ENCODE measurements around the gene TMEM245. TPM values are rescaled to one million over a fixed set of nuclear protein-coding genes. Genes with fewer than 3 reads are reported as not detected.

The TMEM245 gene
- total and polyA plus RNA-seq, 2 of the 13 experiments (the other 11 are each of a cell fraction or from before 2014, with no cell fraction given): 53.5 to 55.4 TPM

DNA sequence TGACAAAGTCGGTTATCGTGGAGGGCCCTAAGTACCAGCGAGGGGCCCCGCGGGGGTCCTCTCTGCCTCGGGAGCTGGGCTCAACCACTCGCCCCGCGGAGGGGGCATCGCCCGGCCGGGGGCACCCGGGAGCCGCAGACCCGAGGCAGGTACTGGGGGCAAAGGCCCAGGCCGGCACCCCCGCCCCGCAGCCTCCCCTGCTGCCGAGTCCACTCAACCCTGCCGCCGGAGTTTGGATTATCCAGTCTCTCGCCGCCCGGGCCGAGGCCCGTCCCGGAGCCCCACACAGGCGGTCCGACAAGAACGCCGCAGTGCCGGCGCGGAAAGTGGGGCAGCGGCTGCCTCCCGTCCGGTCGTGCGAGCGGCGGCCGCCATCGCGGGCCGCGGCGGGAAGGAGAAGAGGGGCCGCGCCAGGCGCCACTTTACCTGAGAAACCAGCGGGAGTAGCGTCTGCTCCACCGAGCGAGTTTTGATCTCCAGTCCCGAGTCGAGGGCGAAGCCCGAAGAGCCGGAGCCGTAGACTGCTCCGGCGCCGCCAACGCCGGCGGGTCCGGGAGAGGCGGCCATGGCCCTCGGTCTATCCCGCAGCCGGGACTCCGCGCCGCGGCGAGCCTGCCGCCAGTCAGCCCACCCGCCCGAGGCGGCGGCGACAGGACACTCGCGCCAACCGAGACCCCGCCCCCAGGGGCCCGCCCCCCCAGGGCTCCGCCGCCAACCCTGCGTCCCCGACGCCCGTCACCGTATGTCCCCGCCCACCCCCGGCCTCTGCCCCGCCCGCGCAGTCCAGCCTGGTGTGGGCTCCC, 106.7 kb downstream of the TMEM245 start, which contains the start of gene CTNNAL1 (continued):
- TF ChIP-seq, protein P1, sequence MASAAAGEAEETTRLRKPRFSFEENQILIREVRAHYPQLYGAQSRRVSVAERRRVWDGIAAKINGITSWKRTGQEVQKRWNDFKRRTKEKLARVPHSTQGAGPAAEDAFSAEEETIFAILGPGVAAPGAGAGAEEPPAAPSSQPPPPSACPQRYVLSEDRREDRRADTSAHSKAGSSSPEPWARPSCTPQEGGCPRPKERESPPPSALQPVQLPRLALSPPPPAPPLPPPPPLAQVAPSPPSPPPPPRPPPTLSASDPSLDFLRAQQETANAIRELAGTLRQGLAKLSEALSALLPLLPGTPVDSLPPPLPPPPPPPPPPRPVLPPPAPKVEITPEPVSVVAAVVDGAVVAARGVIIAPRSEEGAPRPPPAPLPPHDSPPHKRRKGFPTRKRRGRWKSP (CRISPR knock-in tag; IDR thresholded peaks at IDR 0.05): 0 out of 2 replicates have a peak, but pooled peaks have one; percentile 15
- TF ChIP-seq ZFP1 (CRISPR knock-in tag; IDR thresholded peaks at IDR 0.05) (no peak), ZMAT5 (CRISPR knock-in tag; IDR thresholded peaks at IDR 0.05; ENCODE audit: borderline replicate concordance, low read depth) (no peak), ZNF576 (CRISPR knock-in tag; IDR thresholded peaks at IDR 0.05) (no peak), YEATS2 (CRISPR knock-in tag; IDR thresholded peaks at IDR 0.05; ENCODE audit: borderline replicate concordance) (no peak), POLR2AphosphoS2 (IDR thresholded peaks at IDR 0.05; ENCODE audit: low read depth, low read length) (no peak), RXRB (CRISPR knock-in tag; IDR thresholded peaks at IDR 0.05; ENCODE audit: borderline replicate concordance) (no peak), ZNF768 (CRISPR knock-in tag; IDR thresholded peaks at IDR 0.05) (peak; percentile 49; the same call in 1 of the 2 replicates), ZNF354B (CRISPR knock-in tag; IDR thresholded peaks at IDR 0.05) (no peak), ZNF530 (CRISPR knock-in tag; IDR thresholded peaks at IDR 0.05; ENCODE audit: low read depth) (no peak), TP53 (CRISPR knock-in tag; conservative IDR thresholded peaks at IDR 0.05) (no peak), PBX3 (CRISPR knock-in tag; IDR thresholded peaks at IDR 0.05; ENCODE audit: borderline replicate concordance) (no peak), ZNF251 (CRISPR knock-in tag; IDR thresholded peaks at IDR 0.05) (no peak), ZNF12 (CRISPR knock-in tag; IDR thresholded peaks at IDR 0.05) (no peak), ZIK1 (CRISPR knock-in tag; IDR thresholded peaks at IDR 0.05; ENCODE audit: borderline replicate concordance, low read depth) (0 out of 2 replicates have a peak, but pooled peaks have one; percentile 43), ZNF468 (CRISPR knock-in tag; IDR thresholded peaks at IDR 0.05) (no peak), ZNF780A (CRISPR knock-in tag; IDR thresholded peaks at IDR 0.05) (no peak), ZNF225 (CRISPR knock-in tag; IDR thresholded peaks at IDR 0.05) (no peak), JUNB (CRISPR knock-in tag; IDR thresholded peaks at IDR 0.05; ENCODE audit: borderline replicate concordance) (no peak), EEA1 (CRISPR knock-in tag; IDR thresholded peaks at IDR 0.05; ENCODE audit: borderline replicate concordance) (no peak), CEBPG (CRISPR knock-in tag; IDR thresholded peaks at IDR 0.05) (no peak), CREB3 (CRISPR knock-in tag; IDR thresholded peaks at IDR 0.05) (no peak), EP300 (IDR thresholded peaks at IDR 0.05; ENCODE audit: low read depth in 2 of 2, low read length in 2 of 2) (no peak), EP300 (CRISPR knock-in tag; IDR thresholded peaks at IDR 0.05; ENCODE audit: borderline replicate concordance) (no peak), LBX2 (CRISPR knock-in tag; IDR thresholded peaks at IDR 0.05; ENCODE audit: borderline replicate concordance) (no peak)

All from HepG2 (cell line).